HG03045 (cell line): Measurements from ENCODE around the gene PKD2.
"Not testable (repeated sequence)": the region's sequence is repeated elsewhere in the genome, so short reads cannot be mapped to it uniquely, and the experiment has no call there.

Experiments used
- ATAC-seq: cut with Tn5 transposase; IDR thresholded peaks from one replicate; pipeline ENCODE4 v1.9.1; 2021; ENCODE audit warnings: mild to moderate bottlenecking, moderate library complexity; ENCODE audit not compliant: unreplicated experiment

PKD2 gene

DNA sequence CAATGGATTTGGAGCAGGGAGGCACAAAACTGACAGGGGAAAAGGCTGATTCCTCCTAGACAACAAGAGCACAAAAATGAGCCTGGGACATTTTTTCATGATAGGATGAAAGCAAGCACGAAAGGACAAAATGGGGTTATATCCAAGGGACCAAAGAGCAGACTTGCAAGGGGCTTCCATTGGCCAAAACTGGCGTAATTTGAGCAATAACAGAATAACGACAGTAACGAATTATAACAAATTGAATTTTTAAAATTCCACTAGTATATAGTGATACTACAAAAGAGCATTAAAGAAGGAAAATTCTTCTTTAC lies 21.6 kb upstream of the PKD2 start:
- ATAC-seq: no peak

DNA sequence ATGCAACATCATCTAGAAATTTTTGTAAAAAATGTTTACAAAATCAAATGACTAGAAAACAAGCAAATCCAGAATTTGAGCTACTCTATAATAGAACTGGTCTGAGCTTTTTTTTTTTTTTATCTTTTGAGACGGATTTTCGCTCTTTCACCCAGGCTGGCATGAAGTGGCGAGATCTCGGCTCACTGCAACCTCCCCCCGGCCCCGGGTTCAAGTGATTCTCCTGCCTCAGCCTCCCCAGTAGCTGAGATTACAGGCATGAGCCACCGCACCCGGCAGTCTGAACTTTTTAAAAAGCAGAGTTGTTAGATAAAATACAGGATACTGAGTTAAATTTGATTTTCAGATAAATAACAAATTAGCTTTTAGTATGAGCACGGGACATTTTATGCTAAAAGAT lies 20.9 kb upstream of the PKD2 start:
- ATAC-seq: no peak

DNA sequence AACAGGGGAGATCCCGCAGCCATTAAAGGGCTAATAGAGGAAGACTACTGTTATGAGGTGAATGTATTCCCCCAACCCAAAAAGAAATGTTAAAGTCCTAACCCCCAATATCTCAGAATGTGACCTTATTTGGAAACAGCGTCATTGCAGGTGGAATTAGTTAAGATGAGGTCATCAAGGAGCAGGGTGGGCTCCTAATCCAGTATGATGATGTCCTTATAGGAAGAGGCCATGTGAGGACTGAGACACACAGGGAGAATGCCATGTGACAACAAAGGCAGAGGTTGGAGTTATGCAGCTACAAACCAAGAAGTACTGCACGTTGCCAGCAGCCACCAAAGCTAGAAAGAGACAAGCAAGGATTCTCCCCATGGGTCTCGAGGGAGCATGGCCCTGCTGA lies 17.7 kb upstream of the PKD2 start:
- no peak for ATAC-seq

DNA sequence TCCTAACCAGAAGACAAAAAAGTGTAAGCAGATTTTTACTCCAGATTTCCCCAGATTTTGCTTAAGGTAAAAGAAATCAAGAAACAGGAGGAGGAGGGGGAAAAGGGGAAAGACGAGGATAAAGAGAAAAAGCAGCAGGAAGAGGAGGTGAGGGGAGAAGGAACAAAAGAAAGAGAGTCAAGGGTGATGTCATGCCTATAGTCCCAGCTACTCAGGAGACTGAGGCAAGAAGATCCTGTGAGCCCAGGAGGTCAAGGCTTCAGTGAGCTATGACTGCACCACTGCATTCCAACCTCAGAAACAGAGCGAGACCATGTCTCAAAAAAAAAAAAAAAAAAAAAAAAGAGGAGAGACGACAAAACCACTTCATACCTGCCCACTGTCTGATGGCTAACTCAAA lies 12.0 kb upstream of the PKD2 start:
- no peak for ATAC-seq

DNA sequence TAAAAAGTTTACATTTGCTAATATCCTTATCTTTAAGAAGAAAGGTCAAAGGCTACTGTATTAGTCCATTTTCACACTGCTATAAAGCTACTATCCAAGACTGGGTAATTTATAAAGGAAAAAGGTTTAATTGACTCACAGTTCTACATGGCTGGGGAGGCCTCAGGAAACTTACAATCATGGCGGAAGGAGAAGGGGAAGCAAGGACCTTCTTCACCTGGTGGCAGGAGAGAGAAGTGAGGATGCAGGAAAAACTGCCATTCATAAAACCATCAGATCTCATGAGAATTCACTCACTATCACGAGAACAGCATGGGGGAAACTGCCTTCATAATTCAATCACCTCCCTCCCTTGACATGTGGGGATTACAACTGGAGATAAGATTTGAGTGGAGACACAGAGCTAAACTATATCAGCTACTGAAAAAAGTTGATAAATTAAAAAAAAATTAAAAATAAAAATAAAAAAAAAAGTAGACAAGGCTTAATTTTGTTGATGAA lies 8.2 kb upstream of the PKD2 start:
- not testable (repeated sequence) for ATAC-seq

DNA sequence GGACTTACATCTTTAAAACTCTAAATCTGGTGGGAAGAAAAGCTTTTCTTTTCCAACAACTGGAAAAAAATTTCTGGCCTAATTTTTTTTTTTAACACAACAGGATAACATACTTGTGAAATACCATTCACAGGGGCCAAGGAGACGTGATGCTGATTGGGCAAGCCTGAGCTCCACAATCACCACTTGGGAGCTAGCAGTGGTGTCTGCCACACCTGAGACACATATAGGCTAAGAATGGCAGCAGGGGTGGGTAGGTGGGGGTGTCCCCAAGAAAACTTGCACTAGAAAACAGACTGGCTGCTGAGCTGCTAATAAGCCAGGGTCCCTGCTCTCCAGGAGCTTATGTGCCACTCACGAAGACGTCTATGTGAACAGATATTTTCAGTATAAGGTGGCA lies 5.6 kb upstream of the PKD2 start:
- no peak for ATAC-seq

DNA sequence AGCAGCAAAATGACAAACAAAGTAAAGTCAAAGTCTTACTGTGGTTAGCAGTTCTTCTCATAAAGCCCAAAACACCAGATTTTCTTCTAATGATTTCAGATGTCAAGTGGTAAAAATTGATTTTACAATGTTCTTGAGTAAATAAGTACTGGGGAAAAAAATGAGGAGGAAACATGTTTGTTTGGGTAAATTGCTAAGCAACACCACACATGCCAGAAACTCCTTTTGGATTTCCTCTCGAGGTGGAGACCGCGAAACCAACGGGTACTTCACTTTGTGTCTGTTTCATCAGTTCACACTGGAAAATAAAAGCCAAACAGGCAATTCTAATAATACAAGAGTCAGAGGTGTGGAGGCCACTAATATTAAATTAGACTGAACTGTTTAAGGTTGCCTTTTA lies 4.6 kb upstream of the PKD2 start:
- no peak for ATAC-seq

DNA sequence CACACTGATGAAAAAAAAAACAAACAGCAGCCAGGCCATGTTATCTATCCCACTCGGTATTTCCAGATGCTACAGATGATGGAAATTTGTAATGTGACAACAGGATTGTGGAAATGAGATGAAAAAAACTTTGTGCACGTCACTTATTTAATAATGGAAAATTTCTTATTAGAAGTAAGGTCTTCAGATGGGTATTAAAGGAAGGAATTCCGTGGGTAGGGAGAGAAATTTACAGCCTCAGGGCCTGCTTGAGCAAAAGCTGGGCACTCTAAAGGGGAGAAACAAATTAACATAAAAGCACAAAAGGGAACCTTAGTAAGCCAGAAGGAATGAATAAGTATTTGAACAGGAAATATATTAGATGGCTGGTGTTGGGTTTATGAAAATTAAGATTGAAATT lies 4.2 kb upstream of the PKD2 start:
- ATAC-seq: no peak

DNA sequence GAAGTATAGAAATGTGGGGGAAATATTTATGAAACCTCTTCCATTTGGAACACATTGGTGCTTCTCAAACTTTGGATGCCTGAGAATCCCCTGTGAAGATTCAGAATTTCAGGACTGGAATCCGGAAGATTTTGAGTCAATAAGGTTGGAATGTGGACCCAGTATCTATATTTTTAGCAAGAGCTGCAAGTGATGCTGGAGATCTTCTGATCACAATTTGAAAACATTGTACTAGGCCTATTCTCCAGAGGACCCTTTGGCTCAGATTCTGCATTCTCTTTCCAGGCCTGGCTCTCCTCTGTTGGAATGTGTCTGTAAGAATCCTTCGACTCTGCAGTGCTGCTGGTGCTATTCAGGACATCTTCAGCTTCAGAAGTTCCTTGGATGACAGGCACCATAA lies 2.4 kb upstream of the PKD2 start:
- ATAC-seq: no peak

DNA sequence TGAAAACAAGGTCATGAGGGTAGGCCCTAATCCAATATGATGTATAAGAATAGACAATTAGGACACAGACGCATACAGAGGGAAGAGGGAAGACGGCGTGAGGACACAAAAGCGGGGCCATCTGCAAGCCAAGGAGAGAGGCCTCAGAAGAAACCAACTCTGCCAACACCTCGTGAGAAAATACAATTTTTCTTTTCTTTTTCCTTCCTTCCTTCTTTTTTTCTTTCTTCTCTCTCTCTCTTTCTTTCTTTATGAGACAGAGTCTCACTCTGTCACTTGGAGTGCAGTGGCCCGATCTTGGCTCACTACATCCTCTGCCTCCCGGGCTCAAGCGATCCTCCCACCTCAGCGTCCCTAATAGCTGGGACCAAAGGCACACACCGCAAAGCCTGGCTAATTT lies 1.5 kb upstream of the PKD2 start:
- no peak for ATAC-seq

DNA sequence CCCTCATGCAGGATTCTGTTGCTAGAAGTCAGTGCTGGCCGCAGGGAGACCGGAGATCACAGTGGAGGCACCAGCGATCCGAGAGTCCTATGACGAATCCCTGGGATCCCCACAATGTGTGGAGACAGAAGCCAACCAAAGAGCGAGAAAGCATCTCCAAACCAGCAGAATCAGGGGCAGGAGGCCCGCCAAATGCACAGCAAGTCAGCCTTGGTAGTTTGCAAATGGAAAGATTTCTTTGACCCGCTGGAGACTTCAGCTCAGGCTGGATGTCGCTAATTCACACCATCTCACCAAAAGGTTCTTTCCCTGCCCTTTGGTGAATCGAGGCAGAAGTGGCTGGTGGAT lies 505 bp upstream of the PKD2 start:
- no peak for ATAC-seq

DNA sequence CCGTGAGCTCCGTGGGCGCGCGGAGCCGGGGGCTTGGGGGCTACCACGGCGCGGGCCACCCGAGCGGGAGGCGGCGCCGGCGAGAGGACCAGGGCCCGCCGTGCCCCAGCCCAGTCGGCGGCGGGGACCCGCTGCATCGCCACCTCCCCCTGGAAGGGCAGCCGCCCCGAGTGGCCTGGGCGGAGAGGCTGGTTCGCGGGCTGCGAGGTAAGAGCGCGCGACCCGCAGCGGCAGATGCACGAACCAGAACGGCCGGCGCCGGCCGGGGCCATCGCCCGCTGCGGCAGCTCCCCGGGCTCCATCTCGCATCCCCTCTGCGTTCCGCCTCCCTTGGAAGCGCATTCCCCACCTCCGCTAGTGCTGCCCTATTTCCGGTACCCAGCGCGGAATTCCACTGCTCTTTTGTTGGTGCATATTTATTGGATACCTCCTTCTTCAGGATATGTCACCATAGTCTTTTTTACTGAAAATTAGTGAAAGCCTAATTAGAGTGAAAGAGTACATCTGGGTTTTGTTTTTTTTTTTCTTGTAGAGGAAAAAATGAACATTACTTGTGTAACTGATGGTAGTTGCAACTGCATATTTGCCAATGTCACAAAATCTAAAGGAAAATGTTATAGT lies 797 bp downstream of the PKD2 start:
- ATAC-seq: peak; percentile 42

DNA sequence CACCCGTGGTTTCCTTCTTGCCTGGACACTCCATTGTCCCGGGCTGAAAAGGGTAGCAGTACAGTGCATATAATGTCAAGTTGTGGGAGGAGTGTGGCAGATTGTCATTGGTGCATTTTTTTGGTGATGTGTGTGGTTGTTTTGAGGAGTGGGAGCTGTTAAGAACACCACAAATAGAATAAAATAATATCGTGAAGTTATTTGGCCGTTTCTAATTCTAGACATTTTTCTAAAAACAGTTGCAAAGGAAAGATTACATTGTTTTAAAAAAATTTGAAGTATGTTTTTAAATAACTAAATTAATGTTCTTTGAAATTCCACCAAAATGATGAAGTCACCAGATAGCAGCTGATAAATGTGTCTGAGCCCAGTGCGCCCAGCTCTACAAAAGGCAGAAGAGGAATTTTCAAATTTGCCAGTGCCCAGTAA lies 1.3 kb downstream of the PKD2 start:
- no peak for ATAC-seq

DNA sequence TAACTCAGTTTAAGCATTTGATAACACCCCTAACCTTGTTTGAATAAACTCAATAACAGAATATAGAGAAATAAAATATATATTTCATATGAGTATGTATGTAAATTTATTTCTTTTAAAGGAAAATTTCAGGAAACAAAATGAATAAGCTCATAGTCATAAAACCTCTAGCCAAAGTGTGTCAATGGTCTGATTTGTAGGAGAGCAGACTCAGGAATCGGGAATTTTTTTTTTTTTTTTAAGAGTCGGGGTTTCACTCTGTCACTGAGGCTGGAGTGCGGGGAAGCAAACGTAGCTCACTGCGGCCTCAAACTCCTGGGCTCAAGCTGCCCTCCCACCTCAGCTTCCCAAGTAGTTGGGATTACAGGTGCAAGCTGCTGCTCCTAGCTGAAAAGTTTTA lies 2.4 kb downstream of the PKD2 start:
- no peak for ATAC-seq

DNA sequence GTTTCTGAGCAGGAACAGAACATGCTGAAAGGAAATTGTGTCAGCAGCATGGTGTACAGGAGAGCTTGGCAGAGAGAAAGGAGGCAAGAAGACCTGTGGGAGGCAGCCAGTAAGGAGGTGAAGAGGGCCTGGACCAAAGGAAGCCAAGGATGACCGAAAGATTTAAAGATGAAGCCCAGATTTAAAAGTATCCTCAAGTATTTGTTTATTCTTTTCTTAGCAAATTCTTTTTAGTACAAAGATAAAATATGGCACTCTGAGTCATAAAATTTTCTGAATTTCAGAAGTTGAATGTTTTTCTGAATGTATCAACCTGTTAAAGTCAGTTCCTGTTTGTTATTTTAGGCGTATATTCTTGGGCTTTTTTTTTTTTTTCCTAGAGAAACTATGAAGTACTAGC lies 3.5 kb downstream of the PKD2 start:
- ATAC-seq: no peak

DNA sequence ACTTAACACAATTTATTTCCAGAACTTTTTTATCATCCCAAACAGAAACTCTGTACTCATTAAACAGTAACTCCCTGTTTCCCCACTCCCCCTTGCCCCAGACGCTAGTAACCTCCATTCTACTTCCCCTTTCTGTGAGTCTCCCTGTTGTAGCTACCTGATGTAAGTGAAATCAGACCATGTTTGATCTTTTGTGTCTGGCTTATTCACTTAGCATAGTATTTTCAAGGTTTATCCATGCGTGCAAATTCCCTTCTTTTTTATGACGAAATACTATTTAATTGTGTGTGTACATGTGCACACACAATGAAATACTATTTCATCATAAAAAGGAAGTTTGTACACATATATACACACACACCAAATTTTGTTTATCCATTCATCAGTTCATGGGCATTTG lies 5.2 kb downstream of the PKD2 start:
- ATAC-seq: peak; percentile 35

DNA sequence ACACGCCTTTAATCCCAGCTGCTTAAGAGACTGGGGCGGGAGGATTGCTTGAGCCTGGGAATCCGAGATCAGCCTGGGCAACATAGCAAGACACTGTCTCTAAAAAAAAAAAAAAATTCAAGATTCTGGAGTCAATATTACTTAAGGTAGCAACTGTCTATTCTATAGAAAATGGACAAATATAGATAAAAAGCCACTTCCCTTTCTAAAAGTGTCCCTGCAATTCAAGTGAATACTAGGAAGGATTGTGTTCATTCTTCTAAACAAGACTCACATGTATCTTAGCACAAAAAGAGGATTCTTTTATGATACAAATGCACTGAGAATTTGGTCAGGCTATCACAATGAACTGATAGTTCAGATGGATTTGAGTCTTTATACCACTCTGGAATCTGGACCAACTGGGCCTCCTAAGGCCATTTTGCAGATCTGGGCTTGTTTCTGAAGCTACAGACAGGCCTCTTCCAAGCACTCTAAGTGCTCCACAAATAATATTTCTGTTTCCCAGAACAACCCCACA lies 7.0 kb downstream of the PKD2 start:
- ATAC-seq: no peak

DNA sequence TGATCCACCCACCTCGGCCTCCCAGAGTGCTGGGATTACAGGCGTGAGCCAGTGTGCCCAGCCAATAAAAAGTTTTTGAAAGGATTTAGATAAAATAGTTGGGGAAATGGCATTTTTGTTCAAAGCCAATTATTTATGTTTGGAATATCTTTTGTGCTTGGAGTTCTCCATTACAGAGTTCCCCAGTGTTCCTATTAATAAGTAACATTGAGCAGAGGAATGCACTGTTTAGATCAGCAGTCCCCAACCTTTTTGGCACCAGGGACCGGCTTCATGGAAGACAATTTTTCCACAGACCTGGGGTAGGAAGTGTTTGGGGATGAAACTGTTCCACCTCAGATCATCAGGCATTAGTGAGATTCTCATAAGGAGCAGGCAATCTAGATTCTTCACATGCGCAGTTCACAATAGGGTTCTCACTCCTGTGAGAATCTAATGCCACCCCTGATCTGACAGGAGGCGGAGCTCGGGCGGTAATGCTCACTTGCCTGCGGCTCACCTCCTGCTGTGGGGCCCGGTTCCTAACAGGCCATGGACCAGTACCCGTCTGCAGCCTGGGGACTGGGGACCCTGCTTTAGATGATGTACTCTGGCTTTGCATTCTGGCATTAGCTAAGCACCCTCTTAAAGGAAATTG lies 8.3 kb downstream of the PKD2 start:
- ATAC-seq: no peak

DNA sequence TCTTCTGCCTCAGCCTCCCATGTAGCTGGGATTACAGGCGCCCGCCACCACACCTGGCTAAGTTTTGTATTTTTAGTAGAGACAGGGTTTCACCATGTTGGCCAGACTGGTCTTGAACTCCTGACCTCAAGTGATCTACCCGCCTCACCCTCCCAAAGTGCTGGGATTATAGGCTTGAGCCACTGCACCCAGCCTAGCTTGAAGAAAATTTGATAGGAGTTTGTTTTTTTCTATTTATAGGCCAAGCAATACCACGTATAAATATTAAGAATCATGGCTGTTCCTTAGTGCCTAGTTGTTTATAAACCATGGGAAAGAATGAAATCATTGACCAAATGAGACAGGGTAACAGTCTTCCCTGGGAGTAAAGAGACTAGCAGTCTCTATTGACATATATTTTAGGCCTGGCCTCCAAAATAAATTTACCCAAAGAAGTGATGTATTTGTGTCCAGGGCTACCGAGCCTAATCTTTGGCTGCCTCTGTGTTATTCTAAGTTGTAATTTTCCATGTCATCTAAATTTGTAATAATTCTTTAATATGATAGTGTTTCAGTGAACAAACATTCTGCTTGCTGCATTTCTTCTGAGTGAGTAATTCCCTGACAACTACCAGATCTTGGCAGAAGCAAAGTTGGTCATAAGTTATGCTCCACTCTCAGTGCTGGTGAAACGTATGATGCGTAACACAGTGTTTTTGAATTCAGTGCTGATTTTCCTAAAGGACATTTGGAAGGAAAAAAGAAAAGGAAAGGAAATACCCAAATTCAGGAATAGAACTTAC lies 10.3 kb downstream of the PKD2 start:
- no peak for ATAC-seq

DNA sequence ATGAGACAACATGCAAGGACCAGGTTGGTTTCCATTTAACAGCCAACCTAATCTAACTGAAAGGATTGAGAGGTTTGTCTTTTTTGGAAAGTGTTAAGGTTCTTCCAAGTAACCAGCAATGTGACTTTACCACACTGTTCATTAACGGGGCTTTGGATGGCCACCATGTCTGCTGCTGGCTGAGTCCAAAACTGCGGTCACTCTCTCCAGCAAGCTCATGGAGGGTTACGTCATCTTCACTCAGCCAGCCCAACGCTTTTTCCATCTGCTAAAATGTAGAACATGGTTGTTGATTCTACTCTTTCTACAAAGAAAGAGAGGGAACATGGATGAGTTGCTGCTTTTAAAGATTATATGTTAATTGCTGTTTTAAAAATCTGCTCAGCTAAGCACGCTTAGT lies 11.0 kb downstream of the PKD2 start:
- ATAC-seq: no peak

DNA sequence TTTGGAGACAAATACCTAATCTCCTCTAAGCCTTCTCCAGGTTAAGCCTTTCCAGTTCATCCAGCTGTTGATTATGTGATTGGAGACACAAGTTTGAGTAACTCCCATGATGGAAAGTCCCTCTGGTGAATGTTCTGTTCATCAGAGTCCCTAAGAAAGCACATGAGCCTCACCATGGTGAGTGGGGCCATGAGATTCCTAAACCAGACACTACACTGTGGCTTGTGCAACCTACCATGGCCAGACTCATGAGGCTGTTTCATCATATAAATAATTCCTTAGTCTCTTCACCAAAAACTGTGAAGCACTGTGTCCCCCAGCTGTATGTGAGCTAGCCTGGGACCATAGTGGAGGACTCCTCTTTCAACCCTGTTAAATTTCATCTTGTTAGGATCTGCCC lies 14.4 kb downstream of the PKD2 start:
- no peak for ATAC-seq

DNA sequence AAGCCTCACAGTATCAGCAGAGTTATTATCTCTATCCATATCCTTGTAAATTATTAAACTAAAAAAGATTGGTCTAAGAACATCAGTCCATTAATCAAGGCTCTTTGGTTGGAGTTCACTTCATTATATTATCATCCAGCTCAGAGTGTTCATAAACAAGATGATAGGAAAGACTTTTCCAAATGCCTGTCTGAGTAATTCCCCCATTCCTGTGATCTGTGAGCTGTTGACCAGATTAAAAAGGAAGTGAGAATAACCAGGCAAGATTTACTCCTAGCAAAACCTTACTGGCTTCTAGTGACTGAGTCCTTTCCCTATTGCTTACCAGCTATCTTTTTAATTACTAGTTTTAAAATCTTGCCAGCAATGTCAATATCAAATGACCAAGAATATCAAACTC lies 14.9 kb downstream of the PKD2 start:
- ATAC-seq: no peak
